WTC11 (cell line): ENCODE data around the gene CDKL5. TPM values are rescaled to one million over a fixed set of nuclear protein-coding genes. Genes with fewer than 3 reads are reported as not detected.
A peak's percentile ranks its signal among the peaks of the same experiment; 100 is the strongest.

Experiments used
- ATAC-seq: fragments of 200-7000 bp; cut with Tn5 transposase; 2 replicates; pipeline ENCODE4 v1.10.0; 2021; ENCODE audit warnings: mild to moderate bottlenecking, moderate library complexity
- CTCF ChIA-PET: fragments of 300-600 bp; sonication (Branson Sonifier 250); formaldehyde crosslinking; loops from one replicate; lab custom pipeline; 2021; ENCODE audit warnings: antibody characterized with exemption; lab: Charles Lee
- POLR2A ChIA-PET: fragments of 350-600 bp; sonication (Branson Sonifier 250); formaldehyde crosslinking; loops from one replicate; lab custom pipeline; 2021; ENCODE audit warnings: antibody characterized with exemption; lab: Charles Lee
- DNase-seq: peaks from one replicate; pipeline ENCODE4 v3.0.0; 2021; ENCODE audit warnings: low spot score
- H3K27ac Mint-ChIP-seq: 2 replicates; pipeline ENCODE4 v1.8.0; 2021; ENCODE audit warnings: mixed read lengths
- H3K27me3 Mint-ChIP-seq: 2 replicates; pipeline ENCODE4 v1.8.0; 2021; ENCODE audit warnings: low read depth, mild to moderate bottlenecking, moderate library complexity, mixed read lengths
- H3K36me3 Mint-ChIP-seq: 2 replicates; pipeline ENCODE4 v1.8.0; 2021; ENCODE audit warnings: mixed read lengths
- H3K4me1 Mint-ChIP-seq: 2 replicates; pipeline ENCODE4 v1.8.0; 2022; ENCODE audit warnings: mixed read lengths
- H3K4me3 Mint-ChIP-seq: 2 replicates; pipeline ENCODE4 v1.8.0; 2021; ENCODE audit warnings: mild to moderate bottlenecking, moderate library complexity, mixed read lengths
- H3K9me3 Mint-ChIP-seq: 2 replicates; pipeline ENCODE4 v1.8.0; 2021; ENCODE audit warnings: mixed read lengths
- AFF4 ChIP-seq: sonication (generic); formaldehyde crosslinking; IDR thresholded peaks from 2 replicates; pipeline ENCODE4 v1.8.1; 2023; ENCODE audit warnings: mild to moderate bottlenecking, missing genetic modification reagents, borderline replicate concordance
- ATF2 ChIP-seq: sonication (generic); formaldehyde crosslinking; IDR thresholded peaks from 2 replicates; pipeline ENCODE4 v1.8.1; 2022; ENCODE audit warnings: low read depth, missing genetic modification reagents, borderline replicate concordance
- ATF3 ChIP-seq: sonication (generic); formaldehyde crosslinking; conservative IDR thresholded peaks from 2 replicates; pipeline ENCODE4 v1.8.1; 2022; ENCODE audit warnings: mild to moderate bottlenecking, missing genetic modification reagents
- ELF4 ChIP-seq: sonication (generic); formaldehyde crosslinking; IDR thresholded peaks from 2 replicates; pipeline ENCODE4 v1.8.1; 2022; ENCODE audit warnings: low read depth, mild to moderate bottlenecking, moderate library complexity, missing genetic modification reagents
- EMX1 ChIP-seq: fragments of 250-450 bp; sonication (Bioruptor Pico); IDR thresholded peaks from 2 replicates; pipeline ENCODE4 v1.8.0; 2021; ENCODE audit warnings: mild to moderate bottlenecking
- ERG ChIP-seq: fragments of 250-450 bp; sonication (Bioruptor Pico); IDR thresholded peaks from 2 replicates; pipeline ENCODE4 v1.8.0; 2021; ENCODE audit warnings: mild to moderate bottlenecking
- FOXP4 ChIP-seq: sonication (generic); formaldehyde crosslinking; IDR thresholded peaks from 2 replicates; pipeline ENCODE4 v1.8.0; 2022; ENCODE audit warnings: mild to moderate bottlenecking, missing genetic modification reagents
- HMGXB4 ChIP-seq: sonication (generic); formaldehyde crosslinking; IDR thresholded peaks from 2 replicates; pipeline ENCODE4 v1.8.1; 2023; ENCODE audit warnings: mild to moderate bottlenecking, moderate library complexity, missing genetic modification reagents
- IRF2 ChIP-seq: sonication (generic); formaldehyde crosslinking; IDR thresholded peaks from 2 replicates; pipeline ENCODE4 v1.8.0; 2022; ENCODE audit warnings: low read depth, missing genetic modification reagents, borderline replicate concordance
- SMAD3 ChIP-seq: sonication (generic); formaldehyde crosslinking; IDR thresholded peaks from 2 replicates; pipeline ENCODE4 v1.8.0; 2022; ENCODE audit warnings: missing genetic modification reagents, mild to moderate bottlenecking, borderline replicate concordance
- TEAD1 ChIP-seq: sonication (generic); formaldehyde crosslinking; IDR thresholded peaks from 2 replicates; pipeline ENCODE4 v1.8.0; 2022; ENCODE audit warnings: mild to moderate bottlenecking, missing genetic modification reagents
- ZNF263 ChIP-seq: sonication (generic); formaldehyde crosslinking; IDR thresholded peaks from 2 replicates; pipeline ENCODE4 v1.8.1; 2022; ENCODE audit warnings: low read depth, mild to moderate bottlenecking, moderate library complexity, missing genetic modification reagents
- ZNF416 ChIP-seq: fragments of 250-450 bp; sonication (Bioruptor Pico); IDR thresholded peaks from 2 replicates; pipeline ENCODE4 v1.9.0; 2021; ENCODE audit warnings: mild to moderate bottlenecking, inconsistent platforms
- ZNF423 ChIP-seq: fragments of 250-450 bp; sonication (Bioruptor Pico); IDR thresholded peaks from 2 replicates; pipeline ENCODE4 v2.1.2; 2022; ENCODE audit warnings: mild to moderate bottlenecking, moderate library complexity
- total RNA-seq: library from RNA; stranded (reverse); gene quantifications from 3 replicates; pipeline ENCODE4 v1.2.3, GENCODE V29; 2021

Gene CDKL5
- total RNA-seq, 1 experiment from 2014 or later: 13.6 TPM

GRCh38 chrX:18661273-18661672 is 235.9 kb downstream of the CDKL5 start (continued):
- no peak for TF ChIP-seq ATF2
- TF ChIP-seq, all 79 proteins: peak for 0

GRCh38 chrX:18664947-18665346 is 239.5 kb downstream of the CDKL5 start:
- DNase-seq (peak; percentile 33), ATAC-seq (peak; percentile 93)
- Mint-ChIP-seq H3K36me3 (no peaks in the 10 kb centered on the region), H3K9me3 (peaks cover 3% of the 10 kb centered on the region; the same call in 1 of the 2 replicates), H3K4me1 (peaks cover 7% of the 10 kb centered on the region), H3K27ac (no peak overlapping the region), H3K27me3 (no peaks in the 10 kb centered on the region), H3K4me3 (no peak overlapping the region)
- TF ChIP-seq EMX1 (CRISPR knock-in tag): no peak
- no peak for TF ChIP-seq AFF4 (CRISPR knock-in tag)
- TF ChIP-seq ATF2: no peak
- TF ChIP-seq HMGXB4 (CRISPR knock-in tag): no peak
- no peak for TF ChIP-seq ZNF263 (CRISPR knock-in tag)
- no peak for TF ChIP-seq ATF3 (CRISPR knock-in tag)
- no peak for TF ChIP-seq FOXP4 (CRISPR knock-in tag)
- TF ChIP-seq IRF2: no peak
- TF ChIP-seq ELF4 (CRISPR knock-in tag): no peak
- no peak for TF ChIP-seq ERG (CRISPR knock-in tag)
- TF ChIP-seq ZNF416: no peak
- no peak for TF ChIP-seq ZNF423
- TF ChIP-seq TEAD1: no peak
- TF ChIP-seq SMAD3 (CRISPR knock-in tag): no peak
- POLR2A ChIA-PET: no interaction called here
- CTCF ChIA-PET: interaction anchor here (0.6 to 1.0 kb wide), 2 partner anchors 10 to 16 kb away, joined by 4 read pairs; no protein-coding TSS in a partner anchor
